Smooth muscle cell (in vitro differentiated cells): ENCODE results near the gene SEMA6A. TPM values are rescaled to one million over a fixed set of nuclear protein-coding genes. Genes with fewer than 3 reads are reported as not detected.

Source experiments
- DNase-seq: peaks from one replicate; lab custom pipeline; 2025; ENCODE audit not compliant: unreplicated experiment; lab: John Stamatoyannopoulos, UW
- H2AFZ ChIP-seq: fragments of 200-600 bp; sonication (generic); 2 replicates; pipeline ENCODE4 v1.6.0; 2016; ENCODE audit warnings: antibody characterized with exemption, low read depth, mild to moderate bottlenecking
- H3F3A ChIP-seq: fragments of 200-600 bp; sonication (generic); 2 replicates; pipeline ENCODE4 v1.6.0; 2017; ENCODE audit warnings: antibody characterized with exemption, low read depth
- H3K27ac ChIP-seq: fragments of 200-600 bp; sonication (generic); 2 replicates; pipeline ENCODE4 v1.5.1; 2016; ENCODE audit warnings: low read depth, mild to moderate bottlenecking
- H3K27me3 ChIP-seq: fragments of 200-600 bp; sonication (generic); 2 replicates; pipeline ENCODE4 v1.6.1; 2016; ENCODE audit warnings: low read depth, mild to moderate bottlenecking
- H3K36me3 ChIP-seq: fragments of 200-600 bp; sonication (generic); 2 replicates; pipeline ENCODE4 v1.5.1; 2016; ENCODE audit warnings: low read depth
- H3K4me1 ChIP-seq: fragments of 200-600 bp; sonication (generic); 2 replicates; pipeline ENCODE4 v1.5.1; 2016; ENCODE audit warnings: low read depth
- H3K4me2 ChIP-seq: fragments of 200-600 bp; sonication (generic); 2 replicates; pipeline ENCODE4 v1.6.0; 2016; ENCODE audit warnings: mild to moderate bottlenecking
- H3K4me3 ChIP-seq: fragments of 200-600 bp; sonication (generic); 2 replicates; pipeline ENCODE4 v1.5.1; 2016; ENCODE audit warnings: mild to moderate bottlenecking
- H3K79me2 ChIP-seq: fragments of 200-600 bp; sonication (generic); 2 replicates; pipeline ENCODE4 v1.6.0; 2016; ENCODE audit warnings: low read depth, mild to moderate bottlenecking
- H3K9ac ChIP-seq: fragments of 200-600 bp; sonication (generic); 2 replicates; pipeline ENCODE4 v1.6.0; 2016; ENCODE audit warnings: low read depth
- H3K9me3 ChIP-seq: fragments of 200-600 bp; sonication (generic); replicated peaks from 2 replicates; pipeline ENCODE4 v1.5.1; 2016; ENCODE audit warnings: low read depth
- H4K20me1 ChIP-seq: fragments of 200-600 bp; sonication (generic); 2 replicates; pipeline ENCODE4 v1.6.0; 2016; ENCODE audit warnings: low read depth
- CTCF ChIP-seq: fragments of 200-600 bp; sonication (generic); IDR thresholded peaks from 2 replicates; pipeline ENCODE4 v1.5.1; 2017; ENCODE audit warnings: borderline replicate concordance, mild to moderate bottlenecking, antibody characterized with exemption; ENCODE audit not compliant: insufficient read depth, poor library complexity, severe bottlenecking
- WGBS: methylation state at CpG from one replicate; pipeline ENCODE4 v1.1.7; 2016; ENCODE audit warnings: low lambda C conversion rate; 5-methylcytosine and 5-hydroxymethylcytosine counted together
- polyA plus RNA-seq: library from polyadenylated mRNA; unstranded; fragments of >200 nt; fragmentation: Nextera tagmentation; extraction: Ambion mirVana; gene quantifications from 2 replicates; pipeline ENCODE4 v1.2.1, GENCODE V29; 2016
- total RNA-seq: library from RNA; depleted of rRNA; stranded (reverse); fragments of >200 nt; gene quantifications from 2 replicates; pipeline ENCODE4 v1.2.3, GENCODE V29; 2014

The SEMA6A gene
- total and polyA plus RNA-seq, 2 experiments from 2014 or later = 6.3 to 12.9 TPM

DNA sequence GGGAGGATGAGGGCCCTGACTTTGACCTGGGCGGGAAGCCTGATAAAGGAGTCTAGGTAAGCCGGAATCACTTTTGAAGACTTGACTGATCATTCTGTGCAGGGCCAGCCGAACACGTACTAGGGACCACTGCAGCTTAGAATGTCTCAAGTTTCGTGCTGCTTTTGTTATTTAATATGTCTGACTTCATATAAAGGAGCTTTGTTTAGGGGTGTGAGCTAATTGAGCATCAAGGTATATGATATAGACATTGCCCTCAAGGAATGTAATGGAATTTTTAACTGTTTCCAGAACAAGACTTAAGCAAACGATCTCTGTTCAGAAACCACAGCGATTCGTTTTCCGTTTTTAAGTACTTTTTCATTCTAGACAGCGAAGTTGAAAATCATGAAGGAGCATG is 173.0 kb downstream of the SEMA6A start:
- no peak for DNase-seq
- Histone ChIP-seq H3K4me3 (no peak overlapping the region), H3K79me2 (no peaks in the 10 kb centered on the region), H3K27ac (no peak overlapping the region), H3K36me3 (no peaks in the 10 kb centered on the region), H2AFZ (no peak overlapping the region), H3F3A (no peaks in the 10 kb centered on the region), H3K4me2 (no peak overlapping the region), H3K9me3 (no peaks in the 10 kb centered on the region), H3K4me1 (no peaks in the 10 kb centered on the region), H3K27me3 (no peaks in the 10 kb centered on the region), H3K9ac (no peak overlapping the region), H4K20me1 (no peaks in the 10 kb centered on the region)
- 92% methylated on average over 10 of the region's 10 CpGs for WGBS
- TF ChIP-seq CTCF = no peak

- no peak overlapping the region for H3K4me3 ChIP-seq
- no peaks in the 10 kb centered on the region for H3K9me3 ChIP-seq
- no peak overlapping the region for H3K9ac ChIP-seq
- no peaks in the 10 kb centered on the region for H3K36me3 ChIP-seq
- no peak overlapping the region for H3K27ac ChIP-seq
- H2AFZ ChIP-seq = no peak overlapping the region
- H4K20me1 ChIP-seq = no peaks in the 10 kb centered on the region
- no peaks in the 10 kb centered on the region for H3K27me3 ChIP-seq
- H3K4me2 ChIP-seq = no peak overlapping the region
- DNase-seq = no peak
- H3F3A ChIP-seq = no peaks in the 10 kb centered on the region
- H3K79me2 ChIP-seq = no peaks in the 10 kb centered on the region
- peaks cover 11% of the 10 kb centered on the region for H3K4me1 ChIP-seq
- no peak for TF ChIP-seq CTCF
- WGBS = 91% methylated on average over 2 of the region's 2 CpGs
These were observed 178.0 kb downstream of the SEMA6A start for GRCh38 chr5:116396476-116397099.

GRCh38 chr5:116395631-116396203 is 178.9 kb downstream of the SEMA6A start:
- H4K20me1 ChIP-seq = no peaks in the 10 kb centered on the region
- WGBS = 80% methylated on average over 4 of the region's 4 CpGs

More at GRCh38 chr5:116395631-116396203, 178.9 kb downstream of the SEMA6A start:
- H3K27ac ChIP-seq = no peak overlapping the region
- H3K4me1 ChIP-seq = peaks cover 11% of the 10 kb centered on the region
- no peak for DNase-seq
- no peaks in the 10 kb centered on the region for H3K9me3 ChIP-seq
- H3K27me3 ChIP-seq = no peaks in the 10 kb centered on the region
- H3K4me3 ChIP-seq = no peak overlapping the region
- no peak overlapping the region for H3K9ac ChIP-seq
- no peaks in the 10 kb centered on the region for H3F3A ChIP-seq
- no peak for TF ChIP-seq CTCF
- no peaks in the 10 kb centered on the region for H3K36me3 ChIP-seq
- no peak overlapping the region for H2AFZ ChIP-seq
- H3K79me2 ChIP-seq = no peaks in the 10 kb centered on the region
- no peak overlapping the region for H3K4me2 ChIP-seq
